ENCODE measurements around the gene SCO1.
"Not testable (repeated sequence)": the region's sequence is repeated elsewhere in the genome, so short reads cannot be mapped to it uniquely, and the experiment has no call there.

The SCO1 gene

DNA sequence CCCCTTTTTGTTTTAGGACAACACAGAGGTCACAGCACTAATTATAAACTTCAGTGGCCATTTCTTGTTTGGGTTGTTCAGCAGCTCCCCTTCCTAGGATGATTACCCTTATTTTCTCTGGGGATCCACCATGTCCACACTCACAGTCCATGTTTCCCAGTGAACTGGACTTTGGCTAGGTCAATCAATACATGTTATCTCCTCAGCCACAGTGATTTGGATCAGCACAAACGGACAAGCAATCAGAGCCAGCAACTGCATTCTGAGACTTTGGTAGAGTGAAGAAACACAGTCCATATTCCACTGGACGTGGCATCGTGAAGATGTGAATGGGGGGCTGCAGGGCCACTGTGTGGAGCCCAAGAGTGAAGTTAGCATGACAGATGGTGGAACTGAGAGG is 27.9 kb upstream of the SCO1 start:
- DNase-seq: no peak

- no peak for DNase-seq
Observed at GRCh38 chr17:10724546-10725195, 27.3 kb upstream of the SCO1 start.

DNA sequence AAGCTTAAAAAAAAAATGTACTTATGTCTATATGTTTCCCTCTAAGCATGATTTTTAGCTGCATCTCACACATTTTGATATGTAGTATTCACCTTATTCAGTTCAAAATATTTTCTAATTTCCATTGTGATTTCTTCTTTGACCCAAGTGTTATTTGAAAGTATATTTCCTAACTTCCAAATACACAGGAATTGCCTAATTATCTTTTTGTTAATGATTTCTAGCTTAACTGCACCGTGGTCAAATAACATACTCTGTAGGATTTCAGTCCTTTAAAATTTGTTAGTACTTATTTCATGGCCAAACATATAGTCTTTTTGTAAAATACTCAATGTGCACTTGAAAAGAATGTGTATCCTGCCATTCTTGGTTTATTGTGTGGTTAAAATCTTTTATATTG is 21.2 kb upstream of the SCO1 start:
- no peak for DNase-seq

DNA sequence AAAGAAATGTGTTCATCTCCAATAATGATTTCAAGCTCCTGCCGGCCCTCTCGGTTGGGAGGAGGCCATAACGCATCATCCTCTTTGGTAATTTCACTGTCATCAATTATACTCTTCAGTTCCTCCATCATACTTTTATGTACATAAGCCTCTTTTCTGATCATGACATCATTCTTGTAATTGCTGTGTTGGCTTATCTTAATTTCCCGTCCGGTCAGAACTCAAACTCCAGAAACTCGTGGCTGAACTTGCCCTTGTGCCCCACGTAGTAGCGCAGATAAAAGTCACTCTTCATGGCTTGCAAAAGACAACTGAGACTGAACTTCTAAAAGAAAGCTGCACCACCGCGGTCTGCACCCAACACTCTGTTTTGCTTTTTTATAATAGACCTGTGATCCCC is 18.9 kb upstream of the SCO1 start:
- no peak for DNase-seq

DNA sequence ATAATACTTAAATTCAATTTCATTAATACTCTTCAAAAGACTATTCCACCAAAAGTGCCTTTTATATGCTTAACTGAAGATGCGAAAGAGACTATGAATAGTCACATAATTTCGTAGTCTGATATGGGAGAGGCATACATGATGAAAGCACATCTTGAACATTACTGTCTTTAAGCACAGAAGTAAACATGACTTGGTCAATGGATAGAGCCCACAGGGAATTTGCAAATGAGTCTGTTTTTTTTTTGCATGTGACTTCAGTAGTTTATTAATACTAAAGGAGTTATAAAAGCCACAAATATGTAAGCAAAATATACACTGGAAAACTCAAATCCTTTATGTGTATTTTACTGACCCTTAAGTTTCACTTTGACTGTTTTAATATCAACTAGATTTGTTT is 16.0 kb upstream of the SCO1 start:
- no peak for DNase-seq

- DNase-seq: no peak
Observed at GRCh38 chr17:10705727-10706126, 8.4 kb upstream of the SCO1 start.

DNA sequence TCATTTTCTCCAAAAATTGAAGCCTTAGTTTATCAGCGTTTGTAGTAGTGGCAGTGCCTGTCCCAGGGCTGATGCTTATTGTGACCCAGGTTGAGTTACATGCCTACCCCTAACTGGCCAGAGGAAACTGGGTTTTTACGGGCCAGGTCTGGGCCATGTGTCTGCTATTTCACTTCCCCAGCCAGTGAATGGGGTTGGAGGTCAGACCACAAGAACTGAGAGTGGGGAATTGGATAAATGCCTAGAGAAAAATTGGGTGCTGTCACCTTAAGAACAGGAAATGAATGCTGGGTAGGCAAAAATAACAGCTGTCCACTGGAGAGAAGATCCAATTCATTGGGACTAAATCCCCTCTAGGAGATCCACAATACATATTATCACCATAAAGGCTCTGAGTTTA is 5.2 kb upstream of the SCO1 start:
- DNase-seq: no peak

- DNase-seq: no peak
Observed at GRCh38 chr17:10699856-10700255, 2.5 kb upstream of the SCO1 start.

DNA sequence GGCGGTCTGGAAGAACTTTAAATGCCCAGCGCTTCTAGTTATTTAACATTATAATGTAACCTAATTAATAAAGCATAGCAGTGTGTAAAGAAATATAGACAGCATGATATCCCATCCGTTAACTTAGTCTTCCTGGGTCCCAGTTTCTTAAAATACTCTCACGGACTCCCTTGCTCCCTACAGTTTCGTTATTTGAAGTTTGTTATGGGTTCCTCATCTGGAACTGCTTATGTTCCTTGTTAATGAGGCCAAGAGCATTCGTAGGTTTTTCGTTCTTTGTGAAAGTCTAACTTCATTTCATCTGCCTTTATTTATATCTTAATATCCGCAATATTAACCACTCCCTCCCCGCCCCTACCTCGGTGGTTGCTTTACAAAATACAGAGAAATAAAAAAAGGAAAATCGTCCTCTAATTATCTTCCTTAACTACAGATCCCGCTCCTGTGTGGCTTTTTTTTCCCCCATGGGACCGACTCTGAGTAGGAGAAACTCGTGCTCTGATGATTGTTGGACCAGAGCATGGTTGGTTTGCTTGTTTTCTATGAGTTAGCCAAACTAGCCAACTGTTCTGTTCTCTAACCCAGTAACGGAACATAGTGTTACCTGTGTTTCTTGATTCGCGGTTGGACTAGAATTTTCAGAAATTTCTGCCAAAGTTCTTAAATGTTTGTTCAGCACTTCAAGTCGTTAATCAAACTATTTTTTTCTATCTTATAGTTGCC is 924 bp upstream of the SCO1 start:
- no peak for DNase-seq

DNA sequence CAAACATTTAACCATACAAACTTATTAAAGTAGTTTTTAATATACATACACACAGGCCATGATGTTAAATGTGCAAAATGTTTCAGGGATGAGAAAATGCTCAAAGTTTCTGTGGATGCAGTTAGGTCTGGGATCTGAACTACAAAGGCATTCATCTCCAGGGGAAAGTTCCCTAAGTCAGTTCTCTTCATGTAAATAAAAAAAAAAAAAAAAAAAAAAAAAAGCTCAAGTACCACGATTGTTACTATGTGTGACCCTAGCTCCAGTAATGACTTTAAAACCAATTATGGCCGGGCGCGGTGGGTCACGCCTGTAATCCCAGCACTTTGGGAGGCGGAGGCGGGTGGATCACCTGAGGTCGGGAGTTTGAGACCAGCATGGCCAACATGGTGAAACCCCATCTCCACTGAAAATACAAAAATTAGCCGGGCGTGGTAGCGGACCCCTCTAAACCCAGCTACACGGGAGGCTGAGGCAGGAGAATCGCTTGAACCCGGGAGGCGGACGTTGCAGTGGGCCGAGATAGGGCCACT is 1.4 kb downstream of the SCO1 start:
- DNase-seq: not testable (repeated sequence)

DNA sequence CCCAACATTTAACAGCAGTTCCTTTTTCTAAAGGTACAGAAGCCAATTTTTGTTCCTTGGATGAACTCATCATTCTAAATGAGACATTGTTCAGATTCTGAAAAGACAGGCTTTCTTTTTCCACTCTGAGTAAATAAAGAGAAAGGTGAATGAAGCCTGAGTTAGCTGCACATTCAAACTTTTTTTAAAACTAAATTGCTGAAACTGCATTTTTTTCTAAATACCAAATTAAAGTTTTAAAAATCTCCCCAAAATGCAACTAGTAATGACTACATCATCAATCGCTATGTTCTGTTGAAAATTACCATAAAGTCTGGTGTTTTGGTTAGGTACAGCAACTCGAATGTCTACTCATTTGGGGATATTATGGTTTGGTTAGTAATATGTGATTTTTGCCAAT is 9.8 kb downstream of the SCO1 start:
- no peak for DNase-seq

DNA sequence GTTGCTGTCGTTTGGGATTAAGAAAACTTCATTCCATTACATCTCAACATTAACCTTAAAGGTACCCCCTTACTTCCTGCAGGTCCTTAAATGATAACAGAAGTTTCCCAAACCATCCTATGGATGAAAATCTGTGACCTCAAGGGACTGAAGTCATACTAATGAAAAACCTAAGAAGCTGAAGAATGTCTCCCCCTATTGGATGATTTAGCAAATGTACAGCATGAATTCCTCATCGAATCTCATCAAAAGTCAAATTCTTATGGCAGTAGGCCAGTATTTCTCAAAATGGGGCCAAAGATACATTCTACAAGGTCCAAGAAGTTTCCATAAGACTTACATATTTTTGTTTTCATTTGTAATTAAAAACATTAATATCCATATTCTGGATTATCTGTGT is 13.5 kb downstream of the SCO1 start:
- DNase-seq: no peak

DNA sequence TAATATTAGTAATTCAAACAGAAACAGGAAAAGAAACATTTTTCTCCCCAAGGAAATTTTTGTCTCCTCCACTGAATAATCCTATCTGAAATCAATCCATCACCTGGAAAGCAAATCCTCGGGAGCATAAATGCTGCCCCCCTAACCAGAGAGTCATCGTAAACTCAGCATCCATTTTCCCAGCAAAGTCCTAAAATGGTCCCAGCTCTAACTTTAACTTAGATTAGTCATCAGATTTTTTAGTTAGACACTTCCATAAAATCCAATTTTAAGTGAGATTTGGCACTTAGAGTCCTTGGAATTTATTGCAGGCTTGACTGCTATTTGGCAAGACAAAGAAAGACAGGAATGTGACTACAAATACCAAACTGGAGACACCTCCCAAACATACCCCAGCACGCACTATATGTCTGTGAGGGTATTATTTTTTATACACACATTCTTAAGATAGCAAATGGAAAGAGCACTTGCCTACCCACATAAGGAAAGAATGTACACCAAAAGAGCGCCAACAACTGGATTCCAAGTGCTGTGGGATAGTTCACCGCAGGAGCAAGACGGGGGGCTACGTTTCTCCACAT is 15.4 kb downstream of the SCO1 start:
- DNase-seq: no peak

- DNase-seq: no peak
Observed at GRCh38 chr17:10674704-10675103, 22.6 kb downstream of the SCO1 start.

- DNase-seq: no peak
Observed at GRCh38 chr17:10673312-10673711, 24.0 kb downstream of the SCO1 start.

- no peak for DNase-seq
Observed at GRCh38 chr17:10668775-10669174, 28.6 kb downstream of the SCO1 start.

- DNase-seq: no peak
Observed at GRCh38 chr17:10666906-10667305, 30.4 kb downstream of the SCO1 start.

GRCh38 chr17:10664571-10664970 is 32.8 kb downstream of the SCO1 start:
- DNase-seq: no peak

- DNase-seq: no peak
Observed at GRCh38 chr17:10663231-10663630, 34.1 kb downstream of the SCO1 start.

GRCh38 chr17:10661437-10661836 is 35.9 kb downstream of the SCO1 start:
- DNase-seq: no peak

- no peak for DNase-seq
Observed at GRCh38 chr17:10657879-10658278, 39.5 kb downstream of the SCO1 start.

DNA sequence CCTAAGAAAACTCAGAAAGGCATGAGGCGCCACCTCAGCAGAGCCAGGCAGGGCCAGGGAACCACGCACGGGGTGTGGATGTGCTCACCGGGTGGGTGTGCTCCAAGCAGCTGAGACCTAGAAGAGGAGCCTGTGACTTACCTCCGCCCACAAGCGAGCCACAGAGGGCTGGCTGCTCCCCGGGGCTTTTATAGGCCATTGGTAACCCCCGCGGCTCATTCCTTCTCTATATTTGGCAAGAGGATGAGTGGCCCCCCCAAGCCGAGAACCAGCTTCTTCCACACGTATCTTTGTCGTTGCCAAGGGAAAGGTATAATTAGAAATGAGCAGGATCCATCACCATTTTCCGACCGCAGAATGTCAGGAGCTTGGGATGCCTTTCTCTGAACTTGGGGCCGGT is 40.2 kb downstream of the SCO1 start, which contains the start of gene MYH3:
MYH3 (minus strand) TSS at position 162 of the 400 bp plus-strand sequence. CDS start 2,245 bp downstream, outside the sequence.
- no peak for DNase-seq

DNA sequence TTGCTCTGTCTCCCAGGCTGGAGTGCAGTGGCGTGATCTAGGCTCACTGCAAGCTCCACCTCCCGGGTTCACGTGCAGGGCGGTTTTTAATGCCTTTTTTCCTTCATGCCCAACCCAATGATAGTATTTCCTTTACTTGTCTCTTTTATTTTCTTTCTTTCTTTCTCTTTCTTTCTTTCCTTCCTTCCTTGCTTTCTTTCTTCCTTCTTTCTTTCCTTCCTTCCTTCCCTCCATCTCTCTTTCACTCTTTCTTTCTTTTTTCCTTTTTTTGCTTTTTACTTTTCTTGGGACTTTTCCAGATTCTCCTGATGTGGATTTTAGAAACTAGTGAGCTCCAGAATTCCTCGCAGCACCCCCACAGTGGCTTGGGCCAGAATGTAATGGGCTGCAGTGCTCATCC is 43.3 kb downstream of the SCO1 start:
- no peak for DNase-seq

GRCh38 chr17:10652984-10653659 is 44.2 kb downstream of the SCO1 start:
- no peak for DNase-seq

Data from activated CD8-positive, alpha-beta memory T cell treated with anti-CD3 and anti-CD28 coated beads, Interleukin-2, amount 50 U/mL, for 4 hours (primary cell).